CD4-positive, alpha-beta T cell treated with Interleukin-15 for 1 hour (primary cell): Measurements from ENCODE around the gene MOB1A.
"Not testable (repeated sequence)": the region's sequence is repeated elsewhere in the genome, so short reads cannot be mapped to it uniquely, and the experiment has no call there.

Source experiments
- DNase-seq: peaks from one replicate; pipeline ENCODE4 v3.0.0-alpha.2; 2020

Gene MOB1A

DNA sequence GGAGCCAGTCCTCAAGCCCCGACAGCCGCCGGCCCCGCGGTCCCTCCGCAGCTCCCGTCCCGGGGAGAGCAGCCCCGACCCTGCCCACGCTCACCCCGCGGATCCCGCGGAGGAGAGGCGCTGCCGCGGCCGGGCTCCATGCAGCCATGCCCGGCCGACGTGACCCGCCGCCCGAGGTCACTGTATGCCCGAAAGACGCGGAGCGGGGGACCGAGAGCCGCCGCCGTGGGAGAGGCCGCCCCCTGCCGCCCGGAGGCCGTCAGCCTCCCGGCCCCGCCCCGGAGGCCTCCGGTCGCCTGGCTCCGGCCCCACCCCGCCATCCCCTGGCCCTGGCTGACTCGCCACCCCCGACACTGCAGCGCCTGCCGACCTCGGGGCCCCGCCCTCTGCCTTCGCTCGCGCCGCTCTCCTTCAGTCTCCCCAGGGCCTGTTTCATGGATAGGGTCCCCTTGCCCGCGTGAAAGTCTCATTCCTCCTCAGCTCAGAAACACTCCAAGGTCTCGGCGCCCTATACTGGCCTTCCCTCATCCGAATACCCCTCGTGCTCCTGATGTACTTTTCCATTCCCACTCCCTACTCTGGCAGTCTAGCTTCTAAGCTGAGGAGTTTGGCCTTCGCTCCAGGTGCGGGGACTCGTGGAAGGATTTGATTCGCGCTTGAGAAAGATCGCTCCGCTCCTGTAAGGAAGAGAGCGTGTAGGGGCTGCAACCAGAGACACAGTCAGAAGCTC is 30.8 kb downstream of the MOB1A start, which contains the start of gene BOLA3:
Gene BOLA3, minus strand, starts transcription at position 186 of the 730 bp plus-strand sequence. Its CDS starts 38 bp downstream, at position 148.
- DNase-seq = peak; percentile 84

- no peak for DNase-seq
Observed at GRCh38 chr2:74146929-74147726, 31.6 kb downstream of the MOB1A start.

GRCh38 chr2:74142340-74142739 is 36.3 kb downstream of the MOB1A start:
- DNase-seq = no peak

GRCh38 chr2:74138600-74139323 is 39.9 kb downstream of the MOB1A start:
- no peak for DNase-seq

GRCh38 chr2:74137651-74138599 is 40.8 kb downstream of the MOB1A start:
- no peak for DNase-seq

DNA sequence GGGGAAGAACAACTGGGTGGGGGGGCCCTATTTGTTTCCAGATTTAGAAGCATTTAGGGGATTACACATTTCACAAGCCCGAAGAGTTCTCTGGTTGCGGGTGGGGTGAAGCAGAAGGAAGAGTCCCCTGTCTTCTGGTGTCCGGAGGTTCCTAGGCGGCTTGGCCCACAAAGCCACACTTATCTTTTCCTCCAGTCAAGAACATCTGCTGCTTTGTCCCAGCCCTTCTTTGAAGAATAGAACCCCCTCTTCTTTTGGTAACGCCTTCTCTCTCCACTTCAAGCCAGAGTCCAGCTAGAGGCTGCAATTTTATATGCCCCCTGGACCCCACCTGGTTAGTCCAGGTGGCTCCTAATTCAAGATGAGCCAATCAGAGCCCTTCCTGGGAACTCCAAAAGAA is 46.8 kb downstream of the MOB1A start:
- no peak for DNase-seq

DNA sequence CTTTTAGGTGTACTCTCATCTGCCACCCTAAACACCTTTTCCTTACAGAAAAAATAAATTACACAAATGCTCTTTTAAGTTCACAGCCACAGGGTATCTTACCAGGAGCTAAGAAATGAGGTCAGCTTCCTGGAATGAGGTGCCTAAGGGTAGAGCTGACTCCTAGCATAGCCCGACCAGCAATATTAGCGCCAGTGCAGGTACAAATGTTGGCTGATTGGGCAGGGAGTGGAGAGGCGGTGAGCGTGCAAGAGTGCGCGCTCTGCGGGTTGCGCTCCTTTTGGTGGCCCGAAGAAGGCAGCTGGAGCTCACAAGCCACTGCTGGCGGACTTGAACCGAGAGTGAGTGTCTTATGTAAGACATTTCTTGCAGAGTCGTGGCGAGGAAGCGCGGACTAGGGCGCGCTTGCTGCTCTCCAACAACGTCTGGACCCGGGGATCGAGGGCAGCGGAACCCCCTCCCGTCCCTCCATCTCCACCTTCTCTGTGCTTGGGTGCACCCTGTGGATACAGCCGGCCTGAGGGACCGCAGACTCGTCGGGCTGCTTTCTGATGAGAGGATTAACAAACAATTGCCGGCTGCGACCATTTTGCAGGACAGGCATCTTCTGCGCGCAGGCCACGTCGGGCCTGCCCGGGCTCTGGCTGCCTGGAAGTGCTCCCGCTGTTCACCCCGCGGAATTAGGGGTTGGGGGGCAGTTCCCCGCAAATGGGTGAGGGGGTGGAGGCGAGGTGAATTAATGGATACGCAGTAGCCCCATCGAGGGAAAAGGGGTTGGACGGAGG is 48.3 kb downstream of the MOB1A start:
- DNase-seq = no peak

- no peak for DNase-seq
Observed at GRCh38 chr2:74128206-74128605, 50.5 kb downstream of the MOB1A start.

GRCh38 chr2:74123955-74124354 is 54.7 kb downstream of the MOB1A start:
- not testable (repeated sequence) for DNase-seq

DNA sequence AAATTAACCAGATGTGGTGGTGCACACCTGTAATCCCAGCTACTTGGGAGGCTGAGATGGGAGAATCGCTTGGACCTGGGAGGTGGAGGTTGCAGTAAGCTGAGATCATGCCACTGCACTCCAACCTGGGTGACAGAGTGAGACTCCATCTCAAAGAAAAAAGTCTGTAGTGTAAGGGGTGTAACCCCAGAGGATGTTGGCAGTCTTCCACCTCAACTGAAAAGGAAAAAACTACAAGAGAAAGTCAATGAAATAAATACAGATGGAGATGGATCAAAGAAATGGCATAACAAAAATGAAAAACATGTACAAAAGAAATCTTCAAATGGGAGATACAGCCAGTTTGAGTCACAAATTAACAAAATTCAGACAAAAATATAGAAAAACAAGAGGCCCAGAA is 56.8 kb downstream of the MOB1A start:
- not testable (repeated sequence) for DNase-seq

- DNase-seq = peak; percentile 80
Observed at GRCh38 chr2:74119912-74120825, 58.5 kb downstream of the MOB1A start.

- DNase-seq = no peak
Observed at GRCh38 chr2:74119339-74119738, 59.3 kb downstream of the MOB1A start.

DNA sequence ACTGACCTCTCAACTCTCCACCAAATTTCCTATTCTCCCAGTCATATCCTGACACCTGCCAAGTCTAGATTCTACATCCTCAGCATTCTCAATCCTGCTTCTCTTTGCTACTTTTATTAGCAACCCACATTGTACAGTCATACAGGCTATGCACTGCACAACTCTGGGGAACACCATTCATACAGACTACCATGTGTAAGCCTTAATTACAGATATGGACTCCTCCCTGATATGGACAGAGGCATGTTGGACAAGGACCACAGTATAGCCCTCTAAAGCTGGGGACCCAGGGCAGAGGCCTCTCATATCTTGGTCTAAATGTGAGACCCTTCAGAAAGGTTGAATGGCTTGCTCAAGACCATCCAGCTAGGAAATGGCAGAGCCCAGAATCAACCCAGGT is 67.3 kb downstream of the MOB1A start:
- DNase-seq = no peak

- no peak for DNase-seq
Observed at GRCh38 chr2:74110537-74110936, 68.1 kb downstream of the MOB1A start.

DNA sequence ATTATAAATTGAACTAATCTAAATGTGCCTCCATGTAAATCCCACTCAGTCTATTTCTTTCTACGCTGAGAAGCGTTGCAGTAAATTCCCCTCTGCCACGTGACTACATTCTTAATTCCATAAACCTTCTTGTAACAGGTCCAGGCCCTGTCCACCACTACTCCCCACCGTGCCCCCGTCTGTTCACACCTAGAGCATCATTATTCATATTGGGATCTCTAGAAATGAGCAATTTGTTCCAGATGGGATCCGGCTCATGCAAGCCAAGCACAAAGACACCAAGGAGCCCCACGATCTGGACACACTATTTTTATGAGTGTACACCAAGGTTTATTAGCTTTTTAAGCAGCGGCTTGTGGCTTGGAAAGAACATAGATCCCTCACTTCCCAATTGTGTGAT is 69.1 kb downstream of the MOB1A start:
- no peak for DNase-seq

- no peak for DNase-seq
Observed at GRCh38 chr2:74107071-74107470, 71.6 kb downstream of the MOB1A start.

DNA sequence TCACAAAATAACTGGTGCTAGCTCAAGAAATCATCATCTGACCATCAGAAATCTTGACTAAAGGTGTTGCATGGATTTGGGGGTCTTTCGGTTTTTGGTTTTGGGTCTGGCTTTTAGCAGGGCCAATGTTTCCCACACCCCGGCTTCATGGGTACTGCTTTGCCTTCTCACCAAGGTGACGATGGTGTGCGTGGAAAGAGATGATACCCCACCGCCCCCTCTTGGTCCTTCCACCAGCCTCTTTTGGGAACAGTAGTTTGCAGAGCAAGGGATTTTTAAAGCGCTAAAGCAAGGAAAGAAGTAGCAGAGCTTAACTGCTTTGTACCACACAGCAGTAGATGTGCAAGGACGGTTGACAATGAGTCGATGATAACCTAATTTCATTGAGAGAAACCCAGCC is 73.3 kb downstream of the MOB1A start:
- no peak for DNase-seq

- no peak for DNase-seq
Observed at GRCh38 chr2:74104839-74105238, 73.8 kb downstream of the MOB1A start.

DNA sequence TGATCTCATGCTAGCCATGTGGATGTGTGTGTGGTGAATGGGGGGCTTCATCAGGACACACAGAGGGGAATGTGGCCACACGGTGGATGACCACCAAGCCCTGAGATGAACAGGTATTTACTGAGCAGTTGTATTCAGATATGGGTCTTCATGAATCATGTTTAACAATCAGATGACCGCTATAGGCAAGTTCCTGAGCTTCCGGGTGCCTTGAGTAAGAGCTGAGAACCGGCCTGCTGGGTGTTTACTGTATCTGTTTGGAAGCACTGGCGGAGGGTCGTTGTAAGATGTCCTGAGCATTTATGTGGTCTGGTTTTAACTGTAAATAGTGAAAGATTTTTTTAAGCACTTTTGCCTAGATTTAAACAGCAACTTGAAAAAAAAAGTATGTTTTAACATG is 74.9 kb downstream of the MOB1A start:
- no peak for DNase-seq
